ENCODE measurements around the gene GLI3. TPM values are rescaled to one million over a fixed set of nuclear protein-coding genes. Genes with fewer than 3 reads are reported as not detected.
A peak's percentile ranks its signal among the peaks of the same experiment; 100 is the strongest.

The GLI3 gene
- polyA plus RNA-seq, 1 of the 3 experiments (the other 2 are of a cell fraction): 0.08 TPM

DNA sequence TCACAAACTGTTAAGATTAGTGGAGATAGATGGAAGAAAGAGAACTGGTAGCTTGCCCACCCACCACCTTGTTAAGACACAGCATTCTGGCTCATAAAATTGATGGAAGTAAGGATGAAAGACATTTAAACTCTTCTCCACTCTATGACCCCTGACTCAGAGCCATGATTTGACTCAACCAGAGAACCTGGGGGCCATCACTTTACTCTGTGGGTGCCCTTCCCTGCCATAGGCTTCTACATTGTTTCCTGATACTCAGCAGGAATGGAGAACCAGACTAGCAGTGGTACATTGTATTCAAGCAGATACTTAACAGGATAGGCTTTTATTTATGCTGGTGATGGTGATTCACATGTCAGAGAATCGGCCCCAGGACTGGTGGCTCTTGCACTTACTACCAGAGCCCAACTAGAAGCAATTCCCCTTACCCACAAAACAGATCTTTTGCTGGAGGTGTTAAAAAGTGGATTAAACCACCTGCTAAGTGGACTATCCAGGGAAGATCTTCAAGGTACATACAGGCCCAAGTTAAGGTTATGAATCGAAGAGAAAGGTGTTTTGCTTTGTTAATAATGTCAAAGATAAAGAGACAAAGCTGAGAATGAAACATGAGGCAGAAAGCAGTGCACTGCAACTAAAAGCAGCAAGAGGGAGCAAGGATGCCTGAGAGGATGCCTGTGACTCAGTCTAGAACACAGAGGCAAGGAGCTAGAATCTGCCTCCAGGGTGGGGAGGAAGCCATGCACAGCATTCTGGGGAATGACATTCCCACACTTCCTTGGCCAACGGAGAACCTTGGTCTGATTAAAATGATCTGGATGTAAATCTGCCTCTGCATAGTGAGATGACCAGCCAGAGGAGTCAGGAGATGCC, 36.0 kb upstream of the GLI3 start:
- no peaks in the 10 kb centered on the region for H3F3A ChIP-seq (replicated peaks; ENCODE audit: insufficient read depth)
- no peaks in the 10 kb centered on the region for H4K20me1 ChIP-seq (ENCODE audit: insufficient read depth)
- no peak overlapping the region for H2AFZ ChIP-seq (ENCODE audit: low read depth)
- no peak for DNase-seq
- TF ChIP-seq, protein P1, sequence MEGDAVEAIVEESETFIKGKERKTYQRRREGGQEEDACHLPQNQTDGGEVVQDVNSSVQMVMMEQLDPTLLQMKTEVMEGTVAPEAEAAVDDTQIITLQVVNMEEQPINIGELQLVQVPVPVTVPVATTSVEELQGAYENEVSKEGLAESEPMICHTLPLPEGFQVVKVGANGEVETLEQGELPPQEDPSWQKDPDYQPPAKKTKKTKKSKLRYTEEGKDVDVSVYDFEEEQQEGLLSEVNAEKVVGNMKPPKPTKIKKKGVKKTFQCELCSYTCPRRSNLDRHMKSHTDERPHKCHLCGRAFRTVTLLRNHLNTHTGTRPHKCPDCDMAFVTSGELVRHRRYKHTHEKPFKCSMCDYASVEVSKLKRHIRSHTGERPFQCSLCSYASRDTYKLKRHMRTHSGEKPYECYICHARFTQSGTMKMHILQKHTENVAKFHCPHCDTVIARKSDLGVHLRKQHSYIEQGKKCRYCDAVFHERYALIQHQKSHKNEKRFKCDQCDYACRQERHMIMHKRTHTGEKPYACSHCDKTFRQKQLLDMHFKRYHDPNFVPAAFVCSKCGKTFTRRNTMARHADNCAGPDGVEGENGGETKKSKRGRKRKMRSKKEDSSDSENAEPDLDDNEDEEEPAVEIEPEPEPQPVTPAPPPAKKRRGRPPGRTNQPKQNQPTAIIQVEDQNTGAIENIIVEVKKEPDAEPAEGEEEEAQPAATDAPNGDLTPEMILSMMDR (IDR thresholded peaks at IDR 0.05): peak; percentile 22; the same call in 1 of the 2 replicates
- no peak for TF ChIP-seq RFX5 (IDR thresholded peaks at IDR 0.05; ENCODE audit: low read length)
- H3K9ac ChIP-seq: no peak overlapping the region
- H3K79me2 ChIP-seq (ENCODE audit: insufficient read depth): no peaks in the 10 kb centered on the region
- no peak overlapping the region for H3K4me2 ChIP-seq
- WGBS (ENCODE audit: low lambda C conversion rate): 2% methylated on average over 3 of the region's 3 CpGs
- H3K36me3 ChIP-seq (replicated peaks in 1 of 2; ENCODE audit: control insufficient read depth in 1 of 2, insufficient read depth in 2 of 2, low read length in 1 of 2): no peaks in the 10 kb centered on the region
- no peaks in the 10 kb centered on the region for H3K9me3 ChIP-seq
- no peaks in the 10 kb centered on the region for H3K9me2 ChIP-seq
- H3K27ac ChIP-seq (ENCODE audit: low read depth in 2 of 2, low read length in 1 of 2): no peak overlapping the region
- H3K27me3 ChIP-seq (ENCODE audit: insufficient read depth): no peaks in the 10 kb centered on the region
- no peaks in the 10 kb centered on the region for H3K4me1 ChIP-seq (ENCODE audit: control insufficient read depth in 1 of 2, insufficient read depth in 2 of 2, low read depth in 1 of 2, low read length in 1 of 2)
- POLR2A ChIA-PET: no interaction called here
- CTCF ChIA-PET: no interaction called here
- H3K4me3 ChIP-seq (ENCODE audit: low read depth in 2 of 2, low read length in 1 of 2): no peak overlapping the region

DNA sequence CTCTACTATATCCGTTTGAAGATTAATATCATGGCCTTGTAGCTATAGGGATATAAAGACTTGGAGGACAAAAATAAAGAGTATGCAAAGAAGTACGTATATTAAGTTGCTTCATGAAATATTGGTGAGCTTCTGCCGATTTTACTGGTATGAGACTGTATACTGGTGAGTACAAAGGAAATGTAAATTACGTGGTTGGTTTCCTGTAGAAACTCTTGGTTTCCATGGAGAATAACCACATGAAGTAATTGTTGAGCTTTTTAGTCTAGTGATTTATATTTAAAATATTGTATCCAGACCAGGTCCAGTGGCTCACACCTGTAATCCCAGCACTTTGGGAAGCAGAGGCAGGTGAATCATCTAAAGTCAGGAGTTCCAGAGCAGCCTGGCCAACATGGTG, 32.2 kb upstream of the GLI3 start:
- Histone ChIP-seq H3K4me3 (ENCODE audit: low read depth in 2 of 2, low read length in 1 of 2) (no peak overlapping the region), H3K9me3 (no peaks in the 10 kb centered on the region), H3K27me3 (ENCODE audit: insufficient read depth) (peaks cover under 1% of the 10 kb centered on the region; the same call in 1 of the 2 replicates), H3K36me3 (replicated peaks in 1 of 2; ENCODE audit: control insufficient read depth in 1 of 2, insufficient read depth in 2 of 2, low read length in 1 of 2) (no peaks in the 10 kb centered on the region), H3K9ac (no peak overlapping the region), H3K4me2 (no peak overlapping the region), H3K9me2 (no peaks in the 10 kb centered on the region), H3K4me1 (ENCODE audit: control insufficient read depth in 1 of 2, insufficient read depth in 2 of 2, low read depth in 1 of 2, low read length in 1 of 2) (no peaks in the 10 kb centered on the region), H4K20me1 (ENCODE audit: insufficient read depth) (no peaks in the 10 kb centered on the region), H2AFZ (ENCODE audit: low read depth) (no peak overlapping the region), H3F3A (replicated peaks; ENCODE audit: insufficient read depth) (no peaks in the 10 kb centered on the region), H3K79me2 (ENCODE audit: insufficient read depth) (no peaks in the 10 kb centered on the region), H3K27ac (ENCODE audit: low read depth in 2 of 2, low read length in 1 of 2) (no peak overlapping the region)
- 5% methylated on average over 4 of the region's 4 CpGs for WGBS (ENCODE audit: low lambda C conversion rate)
- DNase-seq: no peak
- POLR2A ChIA-PET: no interaction called here
- TF ChIP-seq, protein P2, sequence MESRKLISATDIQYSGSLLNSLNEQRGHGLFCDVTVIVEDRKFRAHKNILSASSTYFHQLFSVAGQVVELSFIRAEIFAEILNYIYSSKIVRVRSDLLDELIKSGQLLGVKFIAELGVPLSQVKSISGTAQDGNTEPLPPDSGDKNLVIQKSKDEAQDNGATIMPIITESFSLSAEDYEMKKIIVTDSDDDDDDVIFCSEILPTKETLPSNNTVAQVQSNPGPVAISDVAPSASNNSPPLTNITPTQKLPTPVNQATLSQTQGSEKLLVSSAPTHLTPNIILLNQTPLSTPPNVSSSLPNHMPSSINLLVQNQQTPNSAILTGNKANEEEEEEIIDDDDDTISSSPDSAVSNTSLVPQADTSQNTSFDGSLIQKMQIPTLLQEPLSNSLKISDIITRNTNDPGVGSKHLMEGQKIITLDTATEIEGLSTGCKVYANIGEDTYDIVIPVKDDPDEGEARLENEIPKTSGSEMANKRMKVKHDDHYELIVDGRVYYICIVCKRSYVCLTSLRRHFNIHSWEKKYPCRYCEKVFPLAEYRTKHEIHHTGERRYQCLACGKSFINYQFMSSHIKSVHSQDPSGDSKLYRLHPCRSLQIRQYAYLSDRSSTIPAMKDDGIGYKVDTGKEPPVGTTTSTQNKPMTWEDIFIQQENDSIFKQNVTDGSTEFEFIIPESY (IDR thresholded peaks at IDR 0.05; ENCODE audit: borderline replicate concordance, low read depth): no peak
- TF ChIP-seq, protein P3, sequence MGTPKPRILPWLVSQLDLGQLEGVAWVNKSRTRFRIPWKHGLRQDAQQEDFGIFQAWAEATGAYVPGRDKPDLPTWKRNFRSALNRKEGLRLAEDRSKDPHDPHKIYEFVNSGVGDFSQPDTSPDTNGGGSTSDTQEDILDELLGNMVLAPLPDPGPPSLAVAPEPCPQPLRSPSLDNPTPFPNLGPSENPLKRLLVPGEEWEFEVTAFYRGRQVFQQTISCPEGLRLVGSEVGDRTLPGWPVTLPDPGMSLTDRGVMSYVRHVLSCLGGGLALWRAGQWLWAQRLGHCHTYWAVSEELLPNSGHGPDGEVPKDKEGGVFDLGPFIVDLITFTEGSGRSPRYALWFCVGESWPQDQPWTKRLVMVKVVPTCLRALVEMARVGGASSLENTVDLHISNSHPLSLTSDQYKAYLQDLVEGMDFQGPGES (IDR thresholded peaks at IDR 0.05; ENCODE audit: low read depth, low read length): no peak
- TF ChIP-seq NFIC (IDR thresholded peaks at IDR 0.05; ENCODE audit: borderline replicate concordance): no peak
- no peak for TF ChIP-seq FOSL2 (IDR thresholded peaks at IDR 0.05; ENCODE audit: borderline replicate concordance, low read depth)
- TF ChIP-seq EP300 (IDR thresholded peaks at IDR 0.05; ENCODE audit: borderline replicate concordance in 1 of 2, low read depth in 1 of 2, low read length in 1 of 2): no peak
- no peak for TF ChIP-seq RXRA (IDR thresholded peaks at IDR 0.05; ENCODE audit: borderline replicate concordance, low read depth)
- TF ChIP-seq GABPA (IDR thresholded peaks at IDR 0.05; ENCODE audit: low read depth): no peak
- no peak for TF ChIP-seq RAD21 (IDR thresholded peaks at IDR 0.05; ENCODE audit: low read length)
- TF ChIP-seq, protein P4, sequence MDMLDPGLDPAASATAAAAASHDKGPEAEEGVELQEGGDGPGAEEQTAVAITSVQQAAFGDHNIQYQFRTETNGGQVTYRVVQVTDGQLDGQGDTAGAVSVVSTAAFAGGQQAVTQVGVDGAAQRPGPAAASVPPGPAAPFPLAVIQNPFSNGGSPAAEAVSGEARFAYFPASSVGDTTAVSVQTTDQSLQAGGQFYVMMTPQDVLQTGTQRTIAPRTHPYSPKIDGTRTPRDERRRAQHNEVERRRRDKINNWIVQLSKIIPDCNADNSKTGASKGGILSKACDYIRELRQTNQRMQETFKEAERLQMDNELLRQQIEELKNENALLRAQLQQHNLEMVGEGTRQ (IDR thresholded peaks at IDR 0.05; ENCODE audit: borderline replicate concordance, low read depth, low read length): no peak
- TF ChIP-seq NRF1 (IDR thresholded peaks at IDR 0.05; ENCODE audit: low read depth, low read length): no peak
- TF ChIP-seq, protein P5, sequence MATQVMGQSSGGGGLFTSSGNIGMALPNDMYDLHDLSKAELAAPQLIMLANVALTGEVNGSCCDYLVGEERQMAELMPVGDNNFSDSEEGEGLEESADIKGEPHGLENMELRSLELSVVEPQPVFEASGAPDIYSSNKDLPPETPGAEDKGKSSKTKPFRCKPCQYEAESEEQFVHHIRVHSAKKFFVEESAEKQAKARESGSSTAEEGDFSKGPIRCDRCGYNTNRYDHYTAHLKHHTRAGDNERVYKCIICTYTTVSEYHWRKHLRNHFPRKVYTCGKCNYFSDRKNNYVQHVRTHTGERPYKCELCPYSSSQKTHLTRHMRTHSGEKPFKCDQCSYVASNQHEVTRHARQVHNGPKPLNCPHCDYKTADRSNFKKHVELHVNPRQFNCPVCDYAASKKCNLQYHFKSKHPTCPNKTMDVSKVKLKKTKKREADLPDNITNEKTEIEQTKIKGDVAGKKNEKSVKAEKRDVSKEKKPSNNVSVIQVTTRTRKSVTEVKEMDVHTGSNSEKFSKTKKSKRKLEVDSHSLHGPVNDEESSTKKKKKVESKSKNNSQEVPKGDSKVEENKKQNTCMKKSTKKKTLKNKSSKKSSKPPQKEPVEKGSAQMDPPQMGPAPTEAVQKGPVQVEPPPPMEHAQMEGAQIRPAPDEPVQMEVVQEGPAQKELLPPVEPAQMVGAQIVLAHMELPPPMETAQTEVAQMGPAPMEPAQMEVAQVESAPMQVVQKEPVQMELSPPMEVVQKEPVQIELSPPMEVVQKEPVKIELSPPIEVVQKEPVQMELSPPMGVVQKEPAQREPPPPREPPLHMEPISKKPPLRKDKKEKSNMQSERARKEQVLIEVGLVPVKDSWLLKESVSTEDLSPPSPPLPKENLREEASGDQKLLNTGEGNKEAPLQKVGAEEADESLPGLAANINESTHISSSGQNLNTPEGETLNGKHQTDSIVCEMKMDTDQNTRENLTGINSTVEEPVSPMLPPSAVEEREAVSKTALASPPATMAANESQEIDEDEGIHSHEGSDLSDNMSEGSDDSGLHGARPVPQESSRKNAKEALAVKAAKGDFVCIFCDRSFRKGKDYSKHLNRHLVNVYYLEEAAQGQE (IDR thresholded peaks at IDR 0.05; ENCODE audit: low read depth, low read length): no peak
- TF ChIP-seq, protein P6, sequence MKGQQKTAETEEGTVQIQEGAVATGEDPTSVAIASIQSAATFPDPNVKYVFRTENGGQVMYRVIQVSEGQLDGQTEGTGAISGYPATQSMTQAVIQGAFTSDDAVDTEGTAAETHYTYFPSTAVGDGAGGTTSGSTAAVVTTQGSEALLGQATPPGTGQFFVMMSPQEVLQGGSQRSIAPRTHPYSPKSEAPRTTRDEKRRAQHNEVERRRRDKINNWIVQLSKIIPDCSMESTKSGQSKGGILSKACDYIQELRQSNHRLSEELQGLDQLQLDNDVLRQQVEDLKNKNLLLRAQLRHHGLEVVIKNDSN (IDR thresholded peaks at IDR 0.05; ENCODE audit: borderline replicate concordance, low read depth): no peak
- TF ChIP-seq SIN3A (IDR thresholded peaks at IDR 0.05; ENCODE audit: borderline replicate concordance, low read depth, low read length): no peak
- CTCF ChIA-PET: no interaction called here

Data from SK-N-SH (cell line).